GM15510 (cell line): Measurements from ENCODE around the gene TMEM126A.

Experiments
- POLR2A ChIP-seq: IDR thresholded peaks from 3 replicates; pipeline ENCODE4 v1.6.1; 2011; ENCODE audit warnings: borderline replicate concordance; ENCODE audit not compliant: insufficient read length; ENCODE audit errors: extremely low read depth

TMEM126A gene

DNA sequence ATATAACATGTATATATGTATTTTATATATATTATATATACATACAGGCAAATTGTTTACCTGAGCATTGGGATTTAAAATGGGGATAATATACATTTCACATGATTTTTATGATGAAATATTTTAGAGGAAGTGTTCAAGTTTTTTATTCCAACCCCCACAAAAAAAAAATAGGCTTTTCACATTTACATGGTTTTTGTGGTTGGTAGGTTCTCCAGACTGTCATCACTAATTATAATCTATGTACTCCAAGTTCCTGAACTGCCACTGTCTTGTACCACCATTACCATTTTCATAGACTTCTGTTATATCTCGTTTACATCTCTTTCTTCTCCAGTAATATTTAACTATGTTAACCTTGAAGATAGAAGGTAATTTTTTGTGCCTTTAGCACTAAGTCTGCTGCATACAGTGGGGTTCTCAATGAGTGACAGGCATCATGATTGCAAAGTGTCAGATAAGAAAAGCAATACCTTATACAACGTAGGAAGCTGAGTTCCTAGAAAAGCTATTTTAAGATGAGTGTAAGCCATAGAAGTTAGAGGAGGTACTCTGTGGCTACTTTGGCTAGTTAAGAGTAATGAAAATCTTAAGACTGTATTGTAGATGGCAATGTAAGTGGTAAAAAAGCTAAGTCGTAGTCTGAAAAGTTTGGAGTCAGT lies 5.2 kb downstream of the TMEM126A start:
- TF ChIP-seq POLR2A: no peak

DNA sequence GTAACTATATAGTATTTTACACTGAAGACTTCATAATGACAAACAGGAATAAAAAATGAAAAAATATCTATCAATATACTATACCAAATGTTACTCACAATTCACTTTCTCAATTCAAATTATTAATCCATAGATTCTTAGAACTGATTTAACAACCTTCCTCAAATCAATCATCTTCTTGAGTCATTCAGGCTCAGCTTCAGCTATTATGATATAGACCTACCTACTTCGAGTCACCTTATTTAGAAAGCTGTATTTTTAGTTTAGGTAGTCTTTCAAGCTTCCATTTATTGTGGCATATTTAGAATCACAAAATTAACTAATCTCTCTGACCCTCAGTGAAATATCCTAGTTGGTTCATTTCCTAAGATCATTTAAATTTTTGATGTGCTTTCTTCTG lies 9.0 kb downstream of the TMEM126A start:
- TF ChIP-seq POLR2A: no peak

DNA sequence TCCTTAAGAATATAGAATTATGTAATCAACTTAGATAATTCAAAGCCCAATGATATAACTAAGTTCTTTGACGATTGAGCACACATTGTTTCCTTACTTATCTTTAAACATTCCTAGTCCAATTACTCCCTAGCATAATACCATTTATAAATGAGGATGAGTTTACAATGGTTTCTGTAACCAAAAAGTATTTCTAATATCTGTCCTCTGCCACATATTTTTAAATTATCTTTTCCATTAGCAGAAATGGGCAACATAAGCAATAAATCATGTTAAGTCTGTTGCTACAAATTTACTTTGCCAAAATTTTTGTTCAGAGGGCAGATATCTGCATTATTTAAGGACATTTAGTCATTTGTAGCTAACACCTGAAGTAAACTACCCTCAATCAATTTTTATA lies 10.4 kb downstream of the TMEM126A start:
- TF ChIP-seq POLR2A: no peak

DNA sequence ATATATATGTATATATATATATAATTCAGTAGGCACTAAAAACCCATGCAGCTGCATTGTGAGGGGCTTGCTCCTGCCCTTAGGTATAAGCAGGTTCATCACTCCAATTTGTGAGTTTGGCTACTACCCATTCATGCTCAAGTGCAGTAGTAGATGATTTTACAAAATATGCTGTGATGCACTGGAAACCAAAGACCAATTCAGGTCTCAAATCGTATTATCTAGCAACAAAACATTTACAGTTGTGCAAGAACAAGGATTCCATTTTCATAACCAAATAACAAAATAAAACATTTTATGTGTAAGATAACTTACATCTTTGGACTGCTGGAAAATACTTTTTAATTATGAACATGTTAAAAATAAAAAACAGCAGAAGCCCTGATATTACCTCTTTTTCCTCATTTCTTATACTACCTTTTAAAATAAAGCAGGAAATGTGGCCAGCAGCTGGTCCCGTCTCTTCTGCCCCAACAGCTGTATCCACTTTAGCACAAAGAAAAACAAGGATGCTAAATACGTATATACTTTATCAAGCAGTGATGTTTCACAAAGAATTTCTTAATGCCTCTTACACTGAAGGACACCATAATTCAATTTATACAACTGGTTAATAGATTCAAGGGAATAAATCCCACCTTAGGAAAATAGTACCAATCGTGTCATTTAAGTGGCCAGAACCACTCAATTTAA lies 14.4 kb downstream of the TMEM126A start:
- TF ChIP-seq POLR2A: no peak

DNA sequence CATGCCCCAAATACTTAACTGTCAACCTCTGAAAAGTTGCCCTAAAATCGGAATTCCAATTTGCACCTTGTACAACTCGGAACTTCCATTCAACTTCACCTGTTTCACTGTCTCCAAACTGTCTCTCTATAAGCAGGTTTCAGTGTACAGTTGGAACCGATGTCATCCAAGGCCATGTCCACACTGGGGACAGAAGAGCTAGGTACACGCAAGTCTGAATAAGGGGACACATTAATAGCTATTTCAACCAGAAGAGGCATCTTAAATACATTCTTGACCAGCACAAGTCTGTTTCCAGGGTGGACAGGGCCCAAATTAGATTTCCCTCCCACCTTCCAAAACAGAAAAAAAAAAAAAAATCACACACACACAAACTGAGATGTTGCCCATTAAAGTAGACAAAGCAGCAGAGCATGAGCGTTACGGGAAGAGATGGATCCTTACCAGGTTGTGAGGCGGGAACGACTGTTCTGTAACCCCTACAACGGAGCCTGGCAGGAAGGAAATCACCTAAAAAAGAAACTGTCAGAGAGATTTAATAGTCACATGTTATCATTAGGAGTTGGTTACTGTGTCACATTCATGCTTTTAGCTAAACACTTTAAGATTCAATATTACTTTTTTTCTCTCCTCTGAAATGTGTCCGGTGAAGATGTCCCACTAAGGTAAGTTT lies 15.4 kb downstream of the TMEM126A start:
- no peak for TF ChIP-seq POLR2A

DNA sequence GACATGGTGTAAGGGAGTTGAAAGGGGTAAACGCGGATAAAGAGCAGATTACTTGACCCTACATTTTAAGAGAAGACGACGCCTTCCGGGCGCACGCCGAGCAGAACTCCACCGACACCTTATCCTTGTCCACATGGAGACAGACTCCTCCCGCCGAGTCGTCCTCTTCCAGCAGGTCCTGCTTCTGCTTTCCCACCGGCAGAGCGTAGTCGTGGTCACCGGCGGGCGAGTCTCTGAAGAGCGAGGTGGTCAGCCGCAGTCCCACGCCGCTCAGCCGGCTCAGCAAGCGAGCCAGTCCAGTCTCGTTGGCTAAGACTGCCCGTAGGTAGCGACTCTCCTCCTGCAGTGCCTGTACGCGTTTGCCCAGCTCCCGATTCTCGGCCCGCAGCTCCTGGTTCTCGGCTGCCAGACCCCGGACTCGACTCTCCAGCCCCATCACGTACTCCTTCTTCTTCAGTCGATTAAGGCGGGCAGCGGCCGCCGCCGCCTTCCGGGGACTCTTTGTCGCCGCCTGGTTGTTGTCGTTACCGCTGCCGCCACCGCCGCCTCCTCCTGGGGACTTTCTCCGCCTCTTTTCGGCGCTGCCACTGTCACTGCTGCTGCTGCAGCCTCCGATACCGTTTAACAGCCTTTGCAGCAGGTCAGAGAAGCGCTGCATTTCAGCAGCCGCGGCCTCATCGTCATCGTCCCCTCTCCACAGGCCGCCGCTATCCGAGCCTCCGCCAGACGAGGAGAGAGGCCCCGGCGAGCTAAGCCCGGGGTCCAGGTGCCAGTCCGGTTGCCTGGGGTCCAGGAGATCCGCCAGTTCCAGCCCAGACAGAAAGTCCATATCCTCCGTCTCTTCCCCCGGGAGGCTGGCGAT lies 16.2 kb downstream of the TMEM126A start:
- TF ChIP-seq POLR2A: peak; percentile 46

DNA sequence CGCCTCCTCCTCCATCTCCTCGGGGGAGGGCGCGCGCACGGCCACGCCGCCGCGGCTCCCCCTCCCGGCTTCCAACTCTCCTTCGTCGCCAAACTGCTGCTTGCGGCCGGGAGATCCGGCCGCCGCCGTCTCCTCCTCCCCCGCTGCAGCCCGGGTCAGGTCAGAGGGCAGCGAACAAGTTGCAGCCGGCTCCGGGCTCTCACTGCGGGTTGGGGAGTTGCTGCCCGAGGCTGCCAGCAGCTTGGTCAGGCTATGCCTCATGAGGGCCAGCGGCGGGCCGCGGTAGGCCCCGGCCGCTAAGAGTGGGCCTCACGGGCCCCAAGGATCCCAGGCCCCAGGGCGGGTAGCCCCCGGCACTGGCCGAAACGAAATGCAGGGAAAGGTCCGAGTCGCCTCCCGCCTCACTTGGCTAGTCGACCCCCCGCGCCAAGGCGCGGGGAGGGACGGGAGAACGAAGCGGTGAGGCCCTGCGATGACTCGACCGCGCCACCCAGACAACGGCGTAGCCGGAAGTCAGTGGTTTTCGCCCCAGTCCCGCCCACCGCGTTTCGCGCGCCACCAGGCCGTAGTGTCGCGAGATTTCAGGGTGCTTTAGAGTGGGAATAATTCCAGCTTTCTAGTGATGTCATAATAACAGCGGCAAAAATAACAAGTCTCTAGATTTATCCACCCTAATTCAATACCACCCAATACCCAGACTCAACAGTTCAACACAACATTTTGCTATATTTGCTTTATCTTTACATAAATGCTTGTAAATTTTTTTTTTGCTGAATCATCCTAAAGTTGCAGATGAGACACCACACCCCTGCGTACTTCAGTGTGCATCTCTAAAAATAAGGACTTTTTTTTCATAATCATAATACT lies 17.1 kb downstream of the TMEM126A start, which contains the start of gene CREBZF:
TSS of gene CREBZF (minus strand) at position 515 of the 867 bp plus-strand sequence. CDS start at position 261, 254 bp downstream.
- peak; percentile 94 for TF ChIP-seq POLR2A

DNA sequence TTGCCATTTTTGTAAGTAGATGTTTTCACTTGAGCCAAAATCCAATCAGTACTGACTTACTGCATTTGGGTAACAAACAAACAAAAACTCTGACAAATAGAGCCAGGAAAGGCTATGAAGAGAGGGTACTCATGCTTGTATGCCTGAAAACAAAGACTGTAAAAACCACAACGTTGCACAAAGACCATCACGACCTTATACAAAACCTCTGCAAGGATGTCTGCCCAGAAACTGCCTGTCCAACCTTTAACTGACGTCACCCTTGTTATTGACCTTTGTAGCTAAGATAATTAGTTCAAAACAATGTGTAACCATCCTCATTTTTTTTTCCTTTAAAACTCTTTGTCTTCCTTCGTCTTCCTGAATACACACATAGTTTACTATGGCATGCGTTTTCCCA lies 18.0 kb downstream of the TMEM126A start:
- no peak for TF ChIP-seq POLR2A

DNA sequence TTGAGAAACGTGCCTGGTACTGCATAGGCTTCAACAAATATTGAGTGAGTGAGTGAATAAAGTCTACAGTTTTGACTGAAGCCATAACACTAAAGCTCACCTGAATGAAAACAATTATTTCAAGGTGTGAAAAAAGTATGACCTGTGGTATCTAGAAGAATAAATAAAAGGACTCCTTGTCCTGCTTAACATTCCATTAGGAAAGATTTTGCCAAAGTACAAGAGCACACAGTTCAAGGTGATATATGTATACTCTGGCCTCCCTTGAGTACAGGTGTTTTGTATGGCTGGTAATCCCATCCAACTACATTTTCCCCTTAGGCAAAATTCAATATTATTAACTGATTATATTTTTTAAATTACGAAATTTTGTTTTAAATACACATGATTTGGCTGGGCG lies 18.9 kb downstream of the TMEM126A start:
- no peak for TF ChIP-seq POLR2A

DNA sequence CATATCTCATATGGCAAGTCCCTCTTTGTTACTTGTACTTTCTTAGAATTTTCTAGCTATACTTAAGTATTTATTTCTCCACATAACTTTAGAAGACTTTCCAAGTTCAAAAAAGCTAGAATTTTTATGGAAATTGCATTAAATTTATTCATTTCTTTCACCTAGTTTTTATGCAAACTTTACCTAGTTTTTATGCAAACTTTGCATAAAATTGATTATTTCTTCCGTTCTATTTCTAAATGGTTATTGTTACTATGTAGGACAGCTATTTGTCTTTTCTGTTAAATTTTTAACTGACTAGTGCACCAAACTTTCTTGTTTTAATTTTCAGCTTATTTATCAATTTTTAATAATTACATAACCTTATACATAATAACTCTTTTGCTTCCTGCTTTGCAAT lies 20.4 kb downstream of the TMEM126A start:
- no peak for TF ChIP-seq POLR2A

DNA sequence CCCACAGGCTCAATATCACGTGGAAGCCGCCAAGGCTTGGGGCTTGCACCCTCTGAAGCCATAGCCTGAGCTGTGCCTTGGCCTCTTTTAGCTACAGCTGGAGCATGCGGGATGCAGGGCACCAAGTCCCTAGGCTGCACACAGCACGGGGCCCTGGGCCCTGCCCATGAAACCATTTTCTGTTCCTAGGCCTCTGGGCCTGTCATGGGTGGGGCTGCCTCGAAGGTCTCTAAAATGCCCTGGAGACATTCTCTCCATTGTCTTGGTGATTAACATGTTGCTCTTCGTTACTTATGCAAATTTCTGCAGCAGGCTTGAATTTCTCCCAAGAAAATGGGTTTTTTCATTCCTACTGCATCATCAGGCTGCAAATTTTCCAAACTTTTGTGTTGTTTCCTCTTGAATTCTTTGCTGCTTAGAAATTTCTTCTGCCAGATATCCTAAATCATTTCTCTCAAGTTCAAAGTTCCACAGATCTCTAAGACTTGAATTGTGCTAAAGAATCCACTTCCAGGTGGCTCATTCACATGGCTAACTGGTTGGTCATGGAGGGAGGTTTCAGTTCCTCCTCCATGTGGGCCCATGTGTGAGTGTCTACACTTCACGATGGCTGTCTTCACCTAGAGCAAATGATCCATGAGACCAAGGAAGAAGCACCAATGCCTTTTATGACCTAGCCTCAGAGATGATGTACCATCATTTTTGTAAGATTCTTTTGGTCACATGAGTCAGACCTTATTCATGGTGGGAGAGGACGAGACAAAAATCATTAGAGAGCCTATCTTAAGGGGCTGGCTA lies 24.5 kb downstream of the TMEM126A start:
- no peak for TF ChIP-seq POLR2A

DNA sequence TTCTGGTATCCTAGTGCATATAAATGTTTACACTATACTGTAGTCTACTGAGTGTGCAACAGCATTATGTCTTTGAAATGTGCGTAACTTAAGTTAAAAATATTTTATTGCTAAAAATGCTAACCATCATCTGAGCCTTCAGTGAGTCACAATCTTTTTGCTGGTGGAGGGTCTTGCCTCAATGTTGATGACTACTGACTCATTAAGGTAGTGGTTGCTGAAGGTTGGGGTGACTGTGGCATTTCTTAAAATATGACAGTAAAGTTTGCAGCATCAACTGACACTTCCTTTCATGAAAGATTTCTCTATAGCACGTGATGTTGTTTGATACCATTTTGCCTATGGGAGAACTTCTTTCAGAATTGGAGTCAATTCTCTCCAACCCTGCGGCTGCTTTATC lies 25.6 kb downstream of the TMEM126A start:
- TF ChIP-seq POLR2A: no peak

DNA sequence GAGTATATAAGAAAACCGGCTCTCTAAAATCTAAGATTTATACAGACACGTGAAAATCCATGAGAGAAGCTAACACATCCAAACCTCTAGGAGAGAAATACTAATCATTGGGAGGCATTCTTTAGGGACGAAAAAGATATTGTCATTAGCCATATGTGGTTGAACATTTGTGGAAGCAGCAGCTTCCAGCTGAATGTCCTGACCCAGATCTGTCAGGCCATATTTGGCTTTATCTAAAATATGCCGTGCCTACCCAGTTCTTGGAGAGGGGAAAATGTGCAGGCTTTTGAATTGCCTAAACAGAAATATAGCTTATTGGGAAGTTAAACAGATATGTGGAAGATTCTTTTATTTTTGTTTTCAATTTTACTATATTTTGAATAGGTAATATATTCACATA lies 31.8 kb downstream of the TMEM126A start:
- no peak for TF ChIP-seq POLR2A
